Peyer's patch (tissue), 4 donors: ENCODE results near the gene NRL. TPM values are rescaled to one million over a fixed set of nuclear protein-coding genes. Genes with fewer than 3 reads are reported as not detected.

Source experiments
- DNase-seq, 3 donors: peaks; one replicate each; pipeline ENCODE4 v3.0.0-alpha.2; 2017 to 2019
- H3K27ac ChIP-seq, 4 donors: fragments of 200-600 bp; sonication (generic); one replicate each; pipeline ENCODE4 v1.5.1; 2016 to 2019
- H3K27me3 ChIP-seq, 2 donors: fragments of 200-600 bp; sonication (generic); one replicate each; pipeline ENCODE4 v1.5.1; 2019
- H3K36me3 ChIP-seq, 3 donors: fragments of 200-600 bp; sonication (generic); one replicate each; pipeline ENCODE4 v1.5.1; 2016 to 2019
- H3K4me1 ChIP-seq, 4 donors: fragments of 200-600 bp; sonication (generic); one replicate each; pipeline ENCODE4 v1.5.1; 2016 to 2019
- H3K4me3 ChIP-seq, 4 donors: fragments of 200-600 bp; sonication (generic); 1 replicate in 3 of 4; 2 replicates in 1 of 4; pipeline ENCODE4 v1.5.1; 2016 to 2019; ENCODE audit warnings: mild to moderate bottlenecking in 1 of 4
- H3K9me3 ChIP-seq, 4 donors: fragments of 200-600 bp; sonication (generic); one replicate each; pipeline ENCODE4 v1.5.1; 2016 to 2019; ENCODE audit warnings: mild to moderate bottlenecking in 1 of 4
- CTCF ChIP-seq, 6 experiments: fragments of 450-650 bp in 4 of 6; fragments of 200-600 bp in 2 of 6; sonication (generic) in 1 of 6; IDR thresholded peaks; one replicate each; pipeline ENCODE4 v1.5.1; 2017 to 2019; ENCODE audit warnings: antibody characterized with exemption in 6 of 6, mild to moderate bottlenecking in 3 of 6, moderate library complexity in 1 of 6
- POLR2A ChIP-seq, 2 donors: fragments of 450-650 bp; IDR thresholded peaks; one replicate each; pipeline ENCODE4 v1.5.1; 2017; ENCODE audit warnings: antibody characterized with exemption in 2 of 2, mild to moderate bottlenecking in 2 of 2, moderate library complexity in 2 of 2
- total RNA-seq, 4 donors: library from RNA; depleted of rRNA; stranded (reverse); fragments of >200 nt; gene quantifications; one replicate each; pipeline ENCODE4 v1.1.0, GENCODE V29; 2016

NRL gene
- total RNA-seq, 4 donors from 2014 or later, result 4.6 to 14.2 (median 13.5) TPM; not detected in 1

GRCh38 chr14:24054646-24055045 lies 60.1 kb downstream of the NRL start:
- no peaks in the 10 kb centered on the region for H3K27me3 ChIP-seq
- TF ChIP-seq POLR2A (IDR thresholded peaks at IDR 0.05) (no peak), CTCF (IDR thresholded peaks at IDR 0.05) (no peak)
- H3K27ac ChIP-seq, result no peak overlapping the region
- H3K4me3 ChIP-seq, result no peak overlapping the region
- peaks cover 0 to 27% (median 6%) of the 10 kb centered on the region in 4 donors for H3K4me1 ChIP-seq
- no peak for DNase-seq
- H3K9me3 ChIP-seq, result no peaks in the 10 kb centered on the region
- no peaks in the 10 kb centered on the region for H3K36me3 ChIP-seq

DNA sequence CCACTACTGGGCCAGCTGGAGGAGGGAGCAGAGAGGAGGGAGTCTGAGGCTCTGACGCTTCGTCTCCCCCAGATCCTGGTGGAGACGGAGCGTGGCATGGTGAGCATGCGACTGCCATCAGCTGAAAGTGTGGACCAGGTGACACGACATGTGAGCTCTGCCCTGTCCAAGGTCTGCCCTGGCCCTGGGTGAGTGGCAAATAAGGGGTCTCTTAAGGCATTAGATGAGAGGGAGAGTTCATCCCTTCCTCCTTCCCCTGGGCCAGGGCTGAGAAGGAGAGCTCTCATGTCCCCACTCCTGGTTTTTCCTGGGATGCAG lies 60.5 kb downstream of the NRL start:
- TF ChIP-seq CTCF (IDR thresholded peaks at IDR 0.05), result no peak
- TF ChIP-seq POLR2A (IDR thresholded peaks at IDR 0.05), result no peak
- Histone ChIP-seq H3K9me3 (no peaks in the 10 kb centered on the region), H3K27ac (no peak overlapping the region), H3K4me1 (peaks cover 0 to 26% (median 6%) of the 10 kb centered on the region in 4 donors), H3K4me3 (no peak overlapping the region), H3K36me3 (no peaks in the 10 kb centered on the region), H3K27me3 (no peaks in the 10 kb centered on the region)
- no peak for DNase-seq

- DNase-seq, result no peak
- H3K27ac ChIP-seq, result no peak overlapping the region
- no peak for TF ChIP-seq CTCF (IDR thresholded peaks at IDR 0.05)
- no peak for TF ChIP-seq POLR2A (IDR thresholded peaks at IDR 0.05)
- no peaks in the 10 kb centered on the region for H3K9me3 ChIP-seq
- peaks cover 0 to 21% (median 7%) of the 10 kb centered on the region in 4 donors for H3K4me1 ChIP-seq
- no peak overlapping the region for H3K4me3 ChIP-seq
- no peaks in the 10 kb centered on the region for H3K27me3 ChIP-seq
- H3K36me3 ChIP-seq, result no peaks in the 10 kb centered on the region
These were observed 61.0 kb downstream of the NRL start for GRCh38 chr14:24053548-24054323.

- Histone ChIP-seq H3K36me3 (no peaks in the 10 kb centered on the region), H3K27ac (peak overlapping the region in 1 of 4 donors; percentile 71), H3K9me3 (no peaks in the 10 kb centered on the region), H3K4me1 (peaks cover 0 to 17% (median 8%) of the 10 kb centered on the region in 4 donors), H3K27me3 (no peaks in the 10 kb centered on the region), H3K4me3 (peak overlapping the region; percentile 67 to 78 (median 69))
- DNase-seq, result no peak
- no peak for TF ChIP-seq POLR2A (IDR thresholded peaks at IDR 0.05)
- no peak for TF ChIP-seq CTCF (IDR thresholded peaks at IDR 0.05)
These were observed 61.8 kb downstream of the NRL start for GRCh38 chr14:24052656-24053547.

GRCh38 chr14:24051789-24052655 lies 62.7 kb downstream of the NRL start, which contains the start of gene CARMIL3:
TSS of gene CARMIL3 (plus strand) at chr14:24052009. CDS start at chr14:24052154, 145 bp downstream.
- peaks cover 0 to 17% (median 8%) of the 10 kb centered on the region in 4 donors for H3K4me1 ChIP-seq
- peak within 1 kb of the TSS in 3 of 4 donors; percentile 48 to 71 (median 61) for H3K27ac ChIP-seq
- no peaks in the 10 kb centered on the region for H3K36me3 ChIP-seq
- DNase-seq, result peak; percentile 53 to 76 (median 76)
- H3K9me3 ChIP-seq, result no peaks in the 10 kb centered on the region
- H3K4me3 ChIP-seq, result peak within 1 kb of the TSS; percentile 67 to 78 (median 69)
- H3K27me3 ChIP-seq, result no peaks in the 10 kb centered on the region
- TF ChIP-seq CTCF (IDR thresholded peaks at IDR 0.05) (peak in 2 of 6 experiments; percentile 18 to 22), POLR2A (IDR thresholded peaks at IDR 0.05) (peak in 1 of 2 donors; percentile 9)
